ENCODE data around the gene CHST3.

The CHST3 gene

DNA sequence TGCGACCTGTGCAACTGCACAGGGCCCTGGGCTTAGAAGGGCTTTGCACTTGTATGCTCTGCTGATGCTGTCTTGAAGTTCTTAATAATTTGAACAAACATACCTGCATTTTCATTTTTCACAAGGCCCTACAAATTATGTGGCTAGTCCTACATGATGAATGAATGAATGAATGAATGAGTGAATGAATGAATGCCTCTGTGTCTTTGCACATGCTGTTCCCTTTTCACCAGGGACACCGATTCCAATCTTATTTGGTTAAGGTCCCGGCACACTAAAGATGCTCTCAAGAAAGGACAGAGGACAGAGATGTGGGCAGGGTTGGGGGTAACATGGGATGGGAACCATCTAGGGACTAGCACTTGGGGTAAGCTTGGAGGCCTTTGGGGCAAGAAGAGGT lies 39.4 kb upstream of the CHST3 start:
- no peak for DNase-seq (ENCODE audit: low read depth)
- TF ChIP-seq CTCF (IDR thresholded peaks at IDR 0.05; ENCODE audit: low read depth, low read length, missing control alignments): no peak
- H3K4me3 ChIP-seq (ENCODE audit: low read depth, low read length): no peak overlapping the region

GRCh38 chr10:71927159-71927558 lies 37.0 kb upstream of the CHST3 start:
- no peak for TF ChIP-seq CTCF (IDR thresholded peaks at IDR 0.05; ENCODE audit: low read depth, low read length, missing control alignments)
- no peak overlapping the region for H3K4me3 ChIP-seq (ENCODE audit: low read depth, low read length)
- no peak for DNase-seq (ENCODE audit: low read depth)

DNA sequence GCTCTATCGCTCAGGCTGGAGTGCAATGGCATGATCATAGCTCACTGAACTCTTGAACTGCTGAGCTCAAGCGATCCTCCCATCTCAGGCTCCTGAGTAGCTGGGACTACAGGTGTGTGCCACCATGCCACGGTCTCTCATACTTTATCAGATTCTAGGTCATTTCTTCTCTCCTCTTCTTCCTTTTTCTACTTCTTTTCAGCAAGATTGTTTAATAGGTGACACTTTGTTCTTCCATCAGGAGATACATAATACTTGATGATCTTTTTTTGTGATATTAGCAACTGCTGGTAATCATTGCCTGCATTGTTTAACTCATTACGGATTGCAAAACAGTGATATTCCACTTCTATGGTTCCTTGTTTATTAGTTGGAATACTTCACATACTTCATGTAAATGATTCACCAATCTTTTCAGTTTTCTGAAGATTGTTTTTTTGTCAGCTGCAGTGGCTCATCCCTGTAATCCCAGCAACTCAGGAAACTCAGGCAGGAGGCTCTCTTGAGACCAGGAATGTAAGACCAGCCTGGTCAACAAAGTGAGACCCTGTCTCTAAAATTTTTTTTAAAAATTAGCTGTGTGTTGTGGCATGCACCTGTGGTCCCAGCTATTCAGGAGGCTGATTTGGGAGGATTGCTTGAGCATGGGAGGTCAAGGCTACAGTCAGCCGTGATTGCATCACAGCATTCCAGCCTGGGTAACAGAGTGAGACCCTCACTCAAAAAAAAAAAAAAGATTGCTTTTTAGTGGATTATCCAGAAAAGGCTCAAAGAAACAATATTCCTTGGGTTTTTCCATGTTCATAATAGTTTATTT lies 36.2 kb upstream of the CHST3 start:
- TF ChIP-seq CTCF (IDR thresholded peaks at IDR 0.05; ENCODE audit: low read depth, low read length, missing control alignments): no peak
- DNase-seq (ENCODE audit: low read depth): no peak
- H3K4me3 ChIP-seq (ENCODE audit: low read depth, low read length): no peak overlapping the region

DNA sequence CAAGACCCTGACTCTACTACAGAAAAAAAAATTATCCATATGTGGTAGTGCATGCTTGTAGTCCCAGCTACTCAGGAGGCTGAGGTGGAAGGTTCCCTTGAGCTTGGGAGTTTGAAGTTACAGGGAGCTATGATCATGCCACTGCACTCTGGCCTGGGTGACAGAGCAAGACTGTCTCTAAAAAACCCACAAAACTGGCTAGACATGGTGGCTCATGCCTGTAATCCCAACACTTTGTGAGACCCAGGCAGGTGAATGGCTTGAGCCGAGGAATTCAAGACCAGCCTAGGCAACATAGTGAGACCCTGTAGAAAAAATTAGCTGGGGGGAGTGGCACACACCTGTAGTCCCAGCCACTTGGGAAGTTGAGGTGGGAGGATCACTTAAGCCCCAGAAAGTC lies 32.9 kb upstream of the CHST3 start:
- DNase-seq (ENCODE audit: low read depth): no peak
- no peak overlapping the region for H3K4me3 ChIP-seq (ENCODE audit: low read depth, low read length)
- TF ChIP-seq CTCF (IDR thresholded peaks at IDR 0.05; ENCODE audit: low read depth, low read length, missing control alignments): no peak

GRCh38 chr10:71933651-71934050 lies 30.5 kb upstream of the CHST3 start:
- no peak overlapping the region for H3K4me3 ChIP-seq (ENCODE audit: low read depth, low read length)
- DNase-seq (ENCODE audit: low read depth): no peak
- no peak for TF ChIP-seq CTCF (IDR thresholded peaks at IDR 0.05; ENCODE audit: low read depth, low read length, missing control alignments)

DNA sequence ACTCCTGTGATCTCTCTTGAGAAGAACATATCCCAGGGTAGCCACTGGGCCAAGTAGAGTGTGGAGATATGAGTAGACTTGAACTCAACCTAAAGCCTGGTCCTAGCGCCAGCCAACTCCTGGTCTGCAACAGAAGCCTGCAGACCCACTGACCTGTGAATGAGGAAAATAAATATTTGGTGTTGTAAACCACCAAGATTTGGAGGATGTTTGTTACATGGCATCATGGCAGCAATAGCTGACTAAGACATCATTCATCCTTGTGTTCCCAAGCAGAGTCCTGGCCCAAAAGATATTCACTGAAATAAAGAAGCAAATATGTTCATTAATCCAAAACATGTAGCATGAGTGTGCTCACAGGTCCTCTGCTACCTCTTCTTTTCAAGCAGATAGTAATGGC lies 26.0 kb upstream of the CHST3 start:
- no peak for DNase-seq (ENCODE audit: low read depth)
- no peak for TF ChIP-seq CTCF (IDR thresholded peaks at IDR 0.05; ENCODE audit: low read depth, low read length, missing control alignments)
- no peak overlapping the region for H3K4me3 ChIP-seq (ENCODE audit: low read depth, low read length)

DNA sequence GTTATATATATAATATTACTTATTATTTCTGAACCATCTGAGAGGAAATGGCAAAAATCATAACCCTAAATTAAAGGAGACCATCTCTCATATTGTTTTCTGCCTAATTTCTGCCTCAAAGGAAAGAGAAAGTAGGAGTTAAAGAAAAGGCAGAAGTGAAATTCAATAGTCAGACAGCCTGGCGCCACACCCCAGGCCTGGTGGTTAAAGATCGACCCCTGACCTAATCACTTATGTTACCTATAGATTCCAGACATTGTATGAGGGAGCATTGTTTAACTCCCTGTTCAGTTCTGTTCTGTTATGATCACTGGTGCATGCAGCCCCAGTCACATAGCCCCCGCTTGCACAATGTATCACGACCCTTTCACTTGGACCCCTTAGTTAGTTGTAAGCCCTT lies 24.9 kb upstream of the CHST3 start:
- no peak for TF ChIP-seq CTCF (IDR thresholded peaks at IDR 0.05; ENCODE audit: low read depth, low read length, missing control alignments)
- no peak for DNase-seq (ENCODE audit: low read depth)
- H3K4me3 ChIP-seq (ENCODE audit: low read depth, low read length): no peak overlapping the region
